NCI-H524 treated with DMSO at 0.1 percent for 48 hours (cell line): Measurements from ENCODE around the gene FAM174A.

ENCODE experiments used
- DNase-seq: peaks from one replicate; lab custom pipeline; 2025; lab: John Stamatoyannopoulos, UW

Gene FAM174A

GRCh38 chr5:100535060-100536005, at the start of gene FAM174A:
TSS of gene FAM174A (plus strand) at chr5:100535374. CDS start at chr5:100535531, 157 bp downstream.
- DNase-seq = peak; percentile 64

GRCh38 chr5:100493996-100494395, 41.2 kb upstream of the FAM174A start:
- DNase-seq = no peak

DNA sequence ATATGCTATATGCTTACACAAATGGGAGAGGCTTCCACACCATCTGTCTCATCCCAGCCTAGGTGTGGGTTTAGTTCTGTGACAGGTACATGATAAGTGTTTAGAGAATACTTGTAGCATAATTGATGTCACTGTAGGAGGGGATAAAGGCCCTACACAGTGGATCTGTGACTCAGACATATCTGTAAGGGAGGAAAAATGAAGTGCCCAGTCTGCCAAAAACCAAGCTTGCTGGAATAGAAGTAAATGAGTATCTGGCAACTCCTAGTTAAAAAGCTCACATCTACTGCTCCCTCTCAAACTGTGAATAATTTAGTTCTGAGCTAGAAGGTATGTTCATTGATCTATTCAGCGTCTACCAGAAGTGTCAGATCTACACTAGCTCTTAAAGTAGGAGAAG, 38.9 kb upstream of the FAM174A start:
- DNase-seq = no peak

- DNase-seq = no peak
Measured at GRCh38 chr5:100502684-100503083, 32.5 kb upstream of the FAM174A start.

DNA sequence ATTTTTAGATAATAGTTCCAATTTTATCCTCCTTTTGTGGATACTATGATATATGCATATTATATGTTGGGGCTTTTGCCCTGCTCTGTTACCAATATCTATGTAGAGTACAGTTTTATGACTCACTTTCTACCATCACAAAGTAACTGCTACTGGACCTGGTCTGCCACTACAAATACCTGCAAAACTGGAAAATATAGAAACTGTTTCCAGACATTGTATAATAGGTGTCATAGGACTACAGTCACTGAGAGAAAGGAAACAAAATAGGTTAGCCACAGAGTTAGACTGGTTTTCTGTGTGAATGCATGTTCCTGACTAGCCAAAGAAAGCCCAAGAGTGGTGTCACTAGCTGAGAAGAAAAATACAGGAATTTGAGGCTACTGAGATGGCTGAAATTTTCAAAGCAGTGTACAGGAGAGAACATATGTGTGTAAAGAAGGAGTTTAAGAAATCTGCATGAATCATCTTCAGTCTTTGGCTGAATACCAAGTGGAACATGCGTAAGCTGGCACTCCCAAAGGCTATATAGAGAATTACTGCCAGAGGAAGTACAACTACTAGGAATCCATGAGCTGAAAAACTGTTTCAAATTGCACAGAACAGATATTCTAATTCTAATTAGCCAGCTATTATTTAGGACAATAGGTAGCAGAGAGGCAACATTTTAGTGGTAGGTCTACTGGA, 29.0 kb upstream of the FAM174A start:
- no peak for DNase-seq

DNA sequence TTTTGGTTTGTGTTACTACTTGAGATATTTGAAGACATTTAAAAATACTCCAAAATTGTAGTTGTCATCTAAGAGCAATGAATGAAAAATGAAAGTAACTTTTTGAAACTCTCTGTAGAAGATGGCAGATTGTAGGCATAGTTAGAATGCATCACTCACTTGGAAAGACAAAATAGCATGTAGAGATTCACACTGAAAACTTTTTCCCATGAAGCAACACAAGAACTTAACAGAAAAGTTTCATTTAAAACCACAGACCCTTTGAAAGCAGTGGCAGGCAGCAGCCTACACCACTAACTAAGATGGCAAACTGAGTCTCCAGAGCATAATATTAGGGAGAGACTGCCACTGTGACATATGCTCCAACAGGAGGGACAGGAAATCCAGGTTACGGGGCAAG, 18.9 kb upstream of the FAM174A start:
- DNase-seq = no peak

- peak; percentile 53 for DNase-seq
Measured at GRCh38 chr5:100517301-100517974, 17.7 kb upstream of the FAM174A start.

DNA sequence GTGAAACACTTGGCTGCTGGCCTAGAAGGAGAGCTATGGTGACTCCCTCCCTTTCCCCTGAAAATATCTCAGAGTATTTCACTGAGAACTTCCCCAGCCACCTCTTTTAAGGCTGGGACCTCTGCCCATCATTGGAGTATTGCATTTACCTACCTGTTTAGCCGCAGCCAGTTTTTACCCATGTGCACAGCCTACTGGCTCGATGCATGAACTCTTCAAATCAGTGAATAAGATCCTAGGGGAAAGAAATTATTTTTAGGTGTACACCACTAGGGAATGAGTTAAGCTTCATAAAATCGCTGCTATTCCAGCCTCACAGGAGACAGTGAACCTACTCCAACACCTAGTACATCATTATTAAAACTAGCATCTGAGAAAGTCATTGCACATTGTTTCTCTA, 16.8 kb upstream of the FAM174A start:
- DNase-seq = no peak

DNA sequence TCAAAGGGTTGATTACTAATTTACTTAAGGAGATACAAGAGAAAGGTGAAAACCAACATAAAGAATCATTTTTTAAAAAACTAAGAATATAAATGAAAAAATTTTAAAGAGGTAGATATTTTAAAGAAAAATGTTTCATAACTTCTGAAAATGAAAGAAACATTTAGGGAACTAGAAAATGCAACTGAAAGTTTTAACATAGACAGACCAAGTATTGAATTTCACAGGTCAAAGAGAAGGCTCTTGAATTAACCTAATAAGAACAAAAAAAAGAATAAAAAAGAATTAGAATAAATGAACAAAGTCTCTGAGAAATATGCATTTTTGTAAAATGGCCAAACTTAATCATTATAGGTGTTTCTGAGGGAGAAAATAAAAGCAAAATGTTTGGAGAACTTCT, 16.1 kb upstream of the FAM174A start:
- DNase-seq = no peak

DNA sequence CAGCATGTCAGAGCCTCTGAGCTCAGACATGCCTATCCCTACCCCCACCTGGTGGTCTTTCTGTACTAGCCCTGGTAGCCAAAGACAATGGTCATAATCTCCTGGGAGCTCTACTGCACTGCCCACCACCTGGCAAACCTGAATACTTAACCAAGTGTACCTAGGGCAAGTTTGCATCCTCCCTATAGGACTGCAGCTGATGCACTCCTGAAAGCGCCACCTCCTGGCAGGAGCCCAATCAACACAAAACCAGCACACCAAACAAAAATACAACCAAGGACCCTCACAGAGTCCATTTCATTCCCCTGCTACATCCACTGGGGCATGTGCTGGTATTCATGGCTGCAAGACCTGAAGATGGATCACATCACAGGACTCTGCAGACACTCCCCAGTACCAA, 14.8 kb upstream of the FAM174A start:
- DNase-seq = no peak

DNA sequence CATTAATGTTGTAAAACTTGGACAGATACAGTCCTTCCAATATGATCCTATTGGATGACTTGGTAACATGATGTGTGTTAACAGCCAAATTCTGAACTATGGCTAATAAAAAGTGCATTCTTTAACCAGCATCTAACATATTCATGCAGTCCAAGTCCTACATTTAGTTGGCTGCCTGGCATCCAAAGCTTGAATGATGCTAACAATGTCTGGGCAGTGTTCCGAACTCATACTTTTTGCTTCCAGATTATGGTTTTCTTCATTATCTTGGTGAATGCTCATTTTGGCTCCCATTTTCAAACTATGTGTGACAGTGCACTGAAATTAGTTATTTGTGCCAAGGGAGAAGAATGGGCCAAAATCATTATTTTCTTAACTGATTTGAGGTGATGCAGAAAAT, 2.8 kb downstream of the FAM174A start:
- DNase-seq = no peak

- DNase-seq = no peak
Measured at GRCh38 chr5:100539519-100539918, 4.3 kb downstream of the FAM174A start.

GRCh38 chr5:100542086-100542485, 6.9 kb downstream of the FAM174A start:
- no peak for DNase-seq

- DNase-seq = no peak
Measured at GRCh38 chr5:100546001-100546400, 10.8 kb downstream of the FAM174A start.

GRCh38 chr5:100550531-100551051, 15.4 kb downstream of the FAM174A start:
- DNase-seq = no peak

- DNase-seq = no peak
Measured at GRCh38 chr5:100551183-100551582, 16.0 kb downstream of the FAM174A start.

- no peak for DNase-seq
Measured at GRCh38 chr5:100553209-100553608, 18.0 kb downstream of the FAM174A start.

DNA sequence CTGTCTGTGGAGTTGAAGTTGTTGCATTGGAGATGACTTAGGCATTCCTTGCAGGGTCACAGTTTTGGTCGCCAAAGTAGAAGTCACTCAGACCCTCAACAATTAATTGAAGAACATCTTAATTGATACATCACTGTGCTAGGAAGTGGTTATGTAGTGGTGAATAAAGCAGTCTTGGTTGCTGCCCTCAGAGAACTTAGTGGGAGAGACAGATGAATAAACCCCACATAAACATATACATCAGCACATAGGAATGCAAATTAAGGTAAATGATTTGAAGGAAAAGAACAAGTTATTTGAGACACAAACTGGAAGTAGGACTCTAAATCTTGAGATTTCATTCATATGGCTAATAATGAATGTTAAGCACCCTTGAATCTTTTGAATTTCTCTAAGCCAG, 25.7 kb downstream of the FAM174A start:
- DNase-seq = no peak

- DNase-seq = no peak
Measured at GRCh38 chr5:100562821-100563220, 27.6 kb downstream of the FAM174A start.

DNA sequence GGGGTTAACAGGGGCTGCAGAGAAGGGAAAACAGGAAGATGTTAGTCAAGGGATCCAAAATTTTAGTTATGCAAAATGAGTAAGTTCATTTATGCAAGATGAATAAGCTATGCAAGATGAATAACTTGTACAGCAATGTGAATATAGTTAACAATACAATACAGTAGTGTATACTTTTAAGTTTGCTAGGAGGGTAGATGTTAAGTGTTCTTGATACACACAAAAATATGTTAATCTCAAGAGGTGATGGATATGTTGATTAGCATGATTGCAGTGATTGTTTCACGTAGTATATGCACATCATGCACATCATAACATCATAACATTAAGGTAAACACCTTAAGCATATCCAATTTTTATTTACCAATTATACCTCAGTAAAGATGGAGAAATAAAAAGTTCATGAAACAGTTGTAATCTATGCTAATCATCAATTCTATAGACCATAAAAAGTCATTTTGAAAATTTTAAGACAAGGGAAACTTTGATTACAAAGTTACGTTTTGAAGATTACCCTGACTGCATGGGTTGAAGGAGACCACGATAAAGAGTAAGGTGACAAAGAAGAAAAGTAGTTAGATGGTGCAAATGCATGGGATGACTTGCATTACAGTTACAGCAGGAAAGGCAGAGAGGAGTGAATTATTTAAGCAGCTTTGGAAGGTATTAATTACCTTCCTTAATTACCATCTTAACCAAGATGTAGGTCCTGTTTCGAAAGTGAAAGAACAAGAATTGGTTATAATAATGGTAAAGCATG, 31.4 kb downstream of the FAM174A start:
- DNase-seq = no peak

- no peak for DNase-seq
Measured at GRCh38 chr5:100574716-100575115, 39.5 kb downstream of the FAM174A start.

DNA sequence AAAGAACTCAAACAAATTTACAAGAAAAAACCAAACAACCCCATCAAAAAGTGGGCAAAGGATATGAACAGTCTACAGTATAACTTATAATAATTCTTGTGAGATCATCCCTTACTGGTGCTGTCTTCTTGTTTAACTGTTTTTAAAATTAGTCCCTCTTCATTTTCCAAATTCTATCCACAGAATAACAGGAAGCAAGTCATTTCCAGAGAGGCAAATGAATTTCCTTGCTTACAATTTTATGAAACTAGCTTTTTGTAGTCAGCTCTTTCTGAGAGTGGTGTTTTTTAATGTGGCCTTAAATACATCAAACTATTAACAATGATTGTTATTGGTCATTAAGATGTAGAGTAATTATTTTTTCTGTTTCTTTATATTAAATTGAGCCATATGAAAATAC, 40.6 kb downstream of the FAM174A start:
- no peak for DNase-seq
